Suprapubic skin (tissue), 4 donors: ENCODE results near the gene WNK4.

Experiments
- EP300 ChIP-seq: sonication (generic); formaldehyde crosslinking; IDR thresholded peaks from one replicate; pipeline ENCODE4 v1.6.1; 2017; ENCODE audit warnings: antibody characterized with exemption
- POLR2A ChIP-seq, 2 donors: fragments of 450-650 bp; IDR thresholded peaks; one replicate each; pipeline ENCODE4 v1.6.1; 2017; ENCODE audit warnings: antibody characterized with exemption in 2 of 2, mild to moderate bottlenecking in 2 of 2, moderate library complexity in 2 of 2
- POLR2AphosphoS5 ChIP-seq, 3 donors: sonication (generic); formaldehyde crosslinking; IDR thresholded peaks; one replicate each; pipeline ENCODE4 v1.6.1; 2017; ENCODE audit warnings: antibody characterized with exemption in 3 of 3
- TF ChIP-seq, protein P1 (sequence below), 2 donors: fragments of 200-600 bp in 1 of 2; fragments of 450-650 bp in 1 of 2; sonication (generic) in 1 of 2; IDR thresholded peaks; one replicate each; pipeline ENCODE4 v1.5.1; 2016 to 2019; ENCODE audit warnings: antibody characterized with exemption in 2 of 2, mild to moderate bottlenecking in 1 of 2, moderate library complexity in 1 of 2

DNA sequence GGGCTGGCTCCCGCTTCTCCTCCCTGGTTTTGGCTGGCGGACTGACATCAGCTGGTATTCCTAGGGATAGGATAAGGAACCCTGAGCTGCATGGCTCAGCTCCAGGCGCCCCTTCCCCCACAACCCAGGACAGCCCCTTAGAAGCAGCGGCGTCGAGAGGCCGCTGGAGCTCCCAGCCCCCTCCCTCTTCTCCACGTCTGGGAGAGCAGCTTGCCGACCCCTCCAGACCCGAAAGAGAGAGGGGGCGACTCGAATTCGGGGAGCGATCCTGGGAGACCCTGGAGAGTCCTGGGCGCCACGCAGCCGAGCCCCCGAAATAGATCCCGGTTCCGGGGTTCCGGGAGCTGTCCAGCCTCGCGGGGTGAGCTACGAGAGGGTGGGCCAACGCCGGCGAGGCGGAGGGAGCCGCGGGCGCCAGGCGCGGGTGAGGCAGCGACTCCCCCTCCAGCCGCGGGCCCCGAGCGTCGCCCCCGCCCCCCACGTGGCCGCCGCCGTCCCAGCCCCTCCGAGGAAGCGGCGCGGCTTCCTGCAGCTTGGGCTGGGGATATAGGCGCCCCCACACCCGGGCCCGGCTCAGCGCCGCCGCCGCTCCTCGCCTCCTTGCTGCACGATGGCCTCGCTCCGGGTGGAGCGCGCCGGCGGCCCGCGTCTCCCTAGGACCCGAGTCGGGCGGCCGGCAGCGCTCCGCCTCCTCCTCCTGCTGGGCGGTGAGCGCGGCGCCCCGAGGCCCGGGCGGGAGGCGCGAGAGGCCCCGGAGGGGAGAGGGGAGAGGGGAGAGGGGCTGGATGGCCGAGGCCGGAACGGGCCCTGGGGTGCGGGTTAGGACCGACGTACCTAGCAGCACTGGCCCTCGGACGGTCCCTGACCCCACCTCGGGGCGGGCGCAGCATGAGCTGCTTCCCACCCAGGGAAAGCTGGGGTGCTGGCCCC is 19.5 kb upstream of the WNK4 start, which contains the start of gene RAMP2:
- no peak for TF ChIP-seq POLR2A (IDR thresholded peaks at IDR 0.05)
- TF ChIP-seq, protein P1, sequence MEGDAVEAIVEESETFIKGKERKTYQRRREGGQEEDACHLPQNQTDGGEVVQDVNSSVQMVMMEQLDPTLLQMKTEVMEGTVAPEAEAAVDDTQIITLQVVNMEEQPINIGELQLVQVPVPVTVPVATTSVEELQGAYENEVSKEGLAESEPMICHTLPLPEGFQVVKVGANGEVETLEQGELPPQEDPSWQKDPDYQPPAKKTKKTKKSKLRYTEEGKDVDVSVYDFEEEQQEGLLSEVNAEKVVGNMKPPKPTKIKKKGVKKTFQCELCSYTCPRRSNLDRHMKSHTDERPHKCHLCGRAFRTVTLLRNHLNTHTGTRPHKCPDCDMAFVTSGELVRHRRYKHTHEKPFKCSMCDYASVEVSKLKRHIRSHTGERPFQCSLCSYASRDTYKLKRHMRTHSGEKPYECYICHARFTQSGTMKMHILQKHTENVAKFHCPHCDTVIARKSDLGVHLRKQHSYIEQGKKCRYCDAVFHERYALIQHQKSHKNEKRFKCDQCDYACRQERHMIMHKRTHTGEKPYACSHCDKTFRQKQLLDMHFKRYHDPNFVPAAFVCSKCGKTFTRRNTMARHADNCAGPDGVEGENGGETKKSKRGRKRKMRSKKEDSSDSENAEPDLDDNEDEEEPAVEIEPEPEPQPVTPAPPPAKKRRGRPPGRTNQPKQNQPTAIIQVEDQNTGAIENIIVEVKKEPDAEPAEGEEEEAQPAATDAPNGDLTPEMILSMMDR (IDR thresholded peaks at IDR 0.05) = no peak
- TF ChIP-seq EP300 = no peak
- TF ChIP-seq POLR2AphosphoS5 (IDR thresholded peaks at IDR 0.05) = no peak
